HFFc6 (cell line): ENCODE data around the gene RRM1. TPM values are rescaled to one million over a fixed set of nuclear protein-coding genes. Genes with fewer than 3 reads are reported as not detected.
"Not testable (repeated sequence)": the region's sequence is repeated elsewhere in the genome, so short reads cannot be mapped to it uniquely, and the experiment has no call there.

Source experiments
- DNase-seq: peaks from one replicate; pipeline ENCODE4 v3.0.0-alpha.2; 2018
- H3K27ac Mint-ChIP-seq: 2 replicates; pipeline ENCODE4 v1.8.0; 2020; ENCODE audit warnings: mild to moderate bottlenecking, mixed read lengths
- H3K27me3 Mint-ChIP-seq: 2 replicates; pipeline ENCODE4 v1.8.0; 2021; ENCODE audit warnings: mild to moderate bottlenecking, moderate library complexity, mixed read lengths; ENCODE audit not compliant: insufficient read depth
- H3K36me3 Mint-ChIP-seq: 2 replicates; pipeline ENCODE4 v1.8.0; 2021; ENCODE audit warnings: low read depth, mixed read lengths
- H3K4me1 Mint-ChIP-seq: 2 replicates; pipeline ENCODE4 v1.8.0; 2020; ENCODE audit warnings: low read depth, mixed read lengths
- H3K4me3 Mint-ChIP-seq: 2 replicates; pipeline ENCODE4 v1.8.0; 2020; ENCODE audit warnings: mild to moderate bottlenecking, moderate library complexity, mixed read lengths
- H3K9me3 Mint-ChIP-seq: 2 replicates; pipeline ENCODE4 v1.8.0; 2020; ENCODE audit warnings: mild to moderate bottlenecking, mixed read lengths
- long read RNA-seq: library from polyadenylated mRNA; unstranded; transcript quantifications from one replicate; pipeline ENCODE4 v2.0.0, GENCODE V29; 2019
- total RNA-seq, 6 experiments: library from RNA; stranded (reverse); fragmentation: NEBNext Ultra II Directional; extraction: Animal tissue kit (Norgen Biotek cat#: 25700); gene quantifications; 2 replicates in 1 of 6; 3 replicates in 5 of 6; pipeline ENCODE4 v1.2.3, GENCODE V29; 2021
- TF ChIP-seq, protein P1 (sequence below): fragments of 200-600 bp; sonication (generic); IDR thresholded peaks from 2 replicates; pipeline ENCODE4 v1.5.0; 2021; ENCODE audit warnings: antibody characterized with exemption, mild to moderate bottlenecking

The RRM1 gene
- 100 to 1,000 TPM in 5 of 6 experiments, 10 to 100 TPM in 1; 68.1 to 145 (median 126) TPM for total RNA-seq
- long read RNA-seq, transcript RRM1-201 (19 exons, 3,076 nt): major isoform, 70 of 98 reads
- long read RNA-seq, partial matches to known transcripts: 21 of 98 reads
- long read RNA-seq, other reads (novel, unspliced or antisense): 6 of 98 reads

DNA sequence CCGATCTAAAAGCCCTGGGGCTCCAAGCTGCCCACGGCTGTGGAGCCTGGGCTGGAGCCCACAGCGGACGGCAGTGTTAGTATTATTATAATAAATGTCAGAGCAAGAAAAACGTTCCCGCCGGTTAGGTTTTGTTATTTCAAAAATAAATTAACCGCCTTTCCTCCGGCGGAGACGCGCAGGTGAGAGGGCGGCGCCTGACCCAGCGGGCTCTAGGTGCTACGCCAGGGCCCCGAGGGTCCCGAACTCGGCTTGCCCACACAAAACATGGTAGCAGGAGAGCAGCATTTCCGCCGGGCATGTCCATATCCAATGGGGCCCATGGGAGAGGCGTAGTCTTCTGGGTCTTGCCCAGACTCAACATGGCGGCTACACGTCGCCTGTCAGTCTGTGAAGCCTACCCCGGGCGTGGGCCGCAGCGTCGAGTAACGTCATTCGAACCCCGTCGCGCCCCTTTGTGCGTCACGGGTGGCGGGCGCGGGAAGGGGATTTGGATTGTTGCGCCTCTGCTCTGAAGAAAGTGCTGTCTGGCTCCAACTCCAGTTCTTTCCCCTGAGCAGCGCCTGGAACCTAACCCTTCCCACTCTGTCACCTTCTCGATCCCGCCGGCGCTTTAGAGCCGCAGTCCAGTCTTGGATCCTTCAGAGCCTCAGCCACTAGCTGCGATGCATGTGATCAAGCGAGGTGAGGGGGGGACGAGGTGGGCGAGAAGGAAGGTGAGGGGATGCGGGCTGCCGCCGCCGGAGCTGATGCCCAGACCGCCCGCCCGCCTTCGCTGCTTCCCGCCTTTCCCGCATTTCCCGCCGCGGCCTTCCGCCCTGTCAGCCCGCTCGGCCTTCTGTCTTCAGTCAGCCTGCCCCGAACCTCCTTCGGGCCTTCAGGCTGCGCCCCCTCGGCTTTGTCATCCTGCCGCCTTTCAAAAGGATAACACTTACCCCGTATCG is at the start of gene RRM1:
Gene RRM1 (plus strand): TSS at position 452 of the 944 bp plus-strand sequence. CDS start 214 bp downstream, at position 666.
- no peaks in the 10 kb centered on the region for H3K27me3 Mint-ChIP-seq
- peaks cover 18% of the 10 kb centered on the region for H3K36me3 Mint-ChIP-seq
- H3K27ac Mint-ChIP-seq: peak within 1 kb of the TSS; percentile 96
- peak; percentile 95 for DNase-seq
- peaks cover 41% of the 10 kb centered on the region for H3K4me1 Mint-ChIP-seq
- TF ChIP-seq, protein P1, sequence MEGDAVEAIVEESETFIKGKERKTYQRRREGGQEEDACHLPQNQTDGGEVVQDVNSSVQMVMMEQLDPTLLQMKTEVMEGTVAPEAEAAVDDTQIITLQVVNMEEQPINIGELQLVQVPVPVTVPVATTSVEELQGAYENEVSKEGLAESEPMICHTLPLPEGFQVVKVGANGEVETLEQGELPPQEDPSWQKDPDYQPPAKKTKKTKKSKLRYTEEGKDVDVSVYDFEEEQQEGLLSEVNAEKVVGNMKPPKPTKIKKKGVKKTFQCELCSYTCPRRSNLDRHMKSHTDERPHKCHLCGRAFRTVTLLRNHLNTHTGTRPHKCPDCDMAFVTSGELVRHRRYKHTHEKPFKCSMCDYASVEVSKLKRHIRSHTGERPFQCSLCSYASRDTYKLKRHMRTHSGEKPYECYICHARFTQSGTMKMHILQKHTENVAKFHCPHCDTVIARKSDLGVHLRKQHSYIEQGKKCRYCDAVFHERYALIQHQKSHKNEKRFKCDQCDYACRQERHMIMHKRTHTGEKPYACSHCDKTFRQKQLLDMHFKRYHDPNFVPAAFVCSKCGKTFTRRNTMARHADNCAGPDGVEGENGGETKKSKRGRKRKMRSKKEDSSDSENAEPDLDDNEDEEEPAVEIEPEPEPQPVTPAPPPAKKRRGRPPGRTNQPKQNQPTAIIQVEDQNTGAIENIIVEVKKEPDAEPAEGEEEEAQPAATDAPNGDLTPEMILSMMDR: no peak
- no peaks in the 10 kb centered on the region for H3K9me3 Mint-ChIP-seq
- peak within 1 kb of the TSS; percentile 91 for H3K4me3 Mint-ChIP-seq

GRCh38 chr11:4044976-4045646 is 49.5 kb upstream of the RRM1 start:
- DNase-seq: no peak

DNA sequence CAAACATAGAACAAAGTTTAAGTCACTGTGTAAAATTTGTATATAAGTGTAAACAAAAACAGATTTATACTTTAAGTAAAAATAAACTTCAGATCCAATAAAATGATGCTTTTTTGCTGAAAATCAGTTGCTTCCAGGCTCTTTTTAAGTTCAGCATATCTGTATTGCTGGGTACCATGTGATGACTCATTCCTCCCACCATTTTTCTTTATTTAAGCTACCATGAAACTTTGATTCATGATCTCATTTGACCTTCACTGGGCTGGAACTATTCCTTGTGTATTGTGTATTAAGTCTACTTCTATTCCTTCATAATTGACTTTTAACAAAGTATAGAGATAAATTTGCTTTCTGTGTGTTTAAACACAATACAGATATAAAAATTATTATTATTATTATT is 46.3 kb upstream of the RRM1 start:
- Mint-ChIP-seq H3K27me3 (no peaks in the 10 kb centered on the region), H3K4me1 (peaks cover 18% of the 10 kb centered on the region), H3K27ac (no peak overlapping the region), H3K4me3 (no peak overlapping the region), H3K36me3 (0 out of 2 replicates have a peak, but pooled peaks cover 4% of the 10 kb centered on the region), H3K9me3 (peaks cover 5% of the 10 kb centered on the region; the same call in 1 of the 2 replicates)
- no peak for DNase-seq
- TF ChIP-seq, protein P1: no peak

More at GRCh38 chr11:4044976-4045646, 49.5 kb upstream of the RRM1 start:
- Mint-ChIP-seq H3K27ac (no peak overlapping the region), H3K4me3 (no peak overlapping the region), H3K27me3 (no peaks in the 10 kb centered on the region; the same call in 1 of the 2 replicates), H3K9me3 (no peaks in the 10 kb centered on the region), H3K36me3 (no peaks in the 10 kb centered on the region), H3K4me1 (peaks cover 18% of the 10 kb centered on the region)
- TF ChIP-seq, protein P1: no peak

GRCh38 chr11:4049006-4049405 is 45.6 kb upstream of the RRM1 start:
- Mint-ChIP-seq H3K4me3 (no peak overlapping the region), H3K4me1 (peaks cover 14% of the 10 kb centered on the region), H3K9me3 (peaks cover 5% of the 10 kb centered on the region; the same call in 1 of the 2 replicates), H3K36me3 (0 out of 2 replicates have a peak, but pooled peaks cover 4% of the 10 kb centered on the region), H3K27me3 (no peaks in the 10 kb centered on the region), H3K27ac (no peak overlapping the region)
- TF ChIP-seq, protein P1: no peak
- no peak for DNase-seq

DNA sequence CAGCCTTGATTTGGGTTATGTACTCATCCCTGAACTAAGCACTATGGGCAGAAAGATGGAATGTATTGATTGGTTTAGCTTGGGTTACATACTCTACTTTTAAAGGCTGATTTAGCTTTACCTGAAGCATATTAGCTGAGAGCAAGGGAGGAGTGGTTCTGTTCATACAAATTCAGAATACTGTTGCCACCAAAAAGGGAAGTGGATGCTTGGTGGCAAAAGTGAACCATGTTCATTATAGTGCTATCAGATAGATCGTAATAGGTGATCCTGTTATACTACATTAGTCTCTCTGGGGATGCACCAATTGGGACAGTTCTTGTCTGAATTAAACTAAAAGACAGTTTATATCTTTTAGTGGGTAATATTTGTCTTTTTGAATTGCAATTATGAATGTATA is 44.5 kb upstream of the RRM1 start:
- no peaks in the 10 kb centered on the region for H3K27me3 Mint-ChIP-seq
- H3K4me3 Mint-ChIP-seq: no peak overlapping the region
- H3K27ac Mint-ChIP-seq: no peak overlapping the region
- 0 out of 2 replicates have a peak, but pooled peaks cover 4% of the 10 kb centered on the region for H3K36me3 Mint-ChIP-seq
- H3K9me3 Mint-ChIP-seq: peaks cover 5% of the 10 kb centered on the region; the same call in 1 of the 2 replicates
- DNase-seq: no peak
- H3K4me1 Mint-ChIP-seq: peaks cover 9% of the 10 kb centered on the region
- TF ChIP-seq, protein P1: no peak

DNA sequence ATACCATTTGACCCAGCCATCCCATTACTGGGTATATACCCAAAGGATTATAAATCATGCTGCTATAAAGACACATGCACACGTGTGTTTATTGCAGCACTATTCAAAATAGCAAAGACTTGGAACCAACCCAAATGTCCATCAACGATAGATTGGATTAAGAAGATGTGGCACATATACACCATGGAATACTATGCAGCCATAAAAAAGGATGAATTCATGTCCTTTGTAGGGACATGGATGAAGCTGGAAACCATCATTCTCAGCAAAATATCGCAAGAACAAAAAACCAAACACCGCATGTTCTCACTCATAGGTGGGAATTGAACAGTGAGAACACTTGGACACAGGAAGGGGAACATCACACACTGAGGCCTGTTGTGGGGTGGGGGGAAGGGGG is 41.4 kb upstream of the RRM1 start:
- H3K27me3 Mint-ChIP-seq, H3K36me3 Mint-ChIP-seq, H3K4me1 Mint-ChIP-seq, H3K27ac Mint-ChIP-seq, H3K9me3 Mint-ChIP-seq, DNase-seq, H3K4me3 Mint-ChIP-seq: not testable (repeated sequence)
